ENCODE data around the gene YES1.

The YES1 gene

GRCh38 chr18:816869-817268 is 4.8 kb upstream of the YES1 start:
- H3K4me3 ChIP-seq (ENCODE audit: low read depth, low read length): no peak overlapping the region
- H2AFZ ChIP-seq: peak overlapping the region; percentile 23
- H3K9ac ChIP-seq: no peak overlapping the region
- H3K79me2 ChIP-seq: no peaks in the 10 kb centered on the region
- no peak overlapping the region for H3K27ac ChIP-seq
- no peaks in the 10 kb centered on the region for H3K27me3 ChIP-seq (ENCODE audit: control insufficient read depth, insufficient read depth, low read length)
- no peaks in the 10 kb centered on the region for H3K4me1 ChIP-seq
- H3K9me3 ChIP-seq (ENCODE audit: control insufficient read depth, low read length): no peaks in the 10 kb centered on the region
- no peaks in the 10 kb centered on the region for H3K36me3 ChIP-seq (ENCODE audit: control insufficient read depth, insufficient read depth, low read length)
- H3K4me2 ChIP-seq (ENCODE audit: low read length): no peak overlapping the region
- TF ChIP-seq CTCF (IDR thresholded peaks at IDR 0.05): no peak

GRCh38 chr18:816088-816653 is 4.1 kb upstream of the YES1 start:
- Histone ChIP-seq H3K27ac (no peak overlapping the region), H2AFZ (no peak overlapping the region), H3K9me3 (ENCODE audit: control insufficient read depth, low read length) (no peaks in the 10 kb centered on the region), H3K27me3 (ENCODE audit: control insufficient read depth, insufficient read depth, low read length) (no peaks in the 10 kb centered on the region), H3K9ac (no peak overlapping the region), H3K4me1 (no peaks in the 10 kb centered on the region), H3K4me2 (ENCODE audit: low read length) (no peak overlapping the region), H3K4me3 (ENCODE audit: low read depth, low read length) (no peak overlapping the region), H3K36me3 (ENCODE audit: control insufficient read depth, insufficient read depth, low read length) (no peaks in the 10 kb centered on the region), H3K79me2 (no peaks in the 10 kb centered on the region)
- no peak for TF ChIP-seq CTCF (IDR thresholded peaks at IDR 0.05)

GRCh38 chr18:815353-815752 is 3.3 kb upstream of the YES1 start:
- Histone ChIP-seq H3K4me1 (peaks cover 3% of the 10 kb centered on the region), H3K27ac (no peak overlapping the region), H2AFZ (no peak overlapping the region), H3K4me3 (ENCODE audit: low read depth, low read length) (no peak overlapping the region), H3K9me3 (ENCODE audit: control insufficient read depth, low read length) (no peaks in the 10 kb centered on the region), H3K36me3 (ENCODE audit: control insufficient read depth, insufficient read depth, low read length) (no peaks in the 10 kb centered on the region), H3K9ac (no peak overlapping the region), H3K27me3 (ENCODE audit: control insufficient read depth, insufficient read depth, low read length) (no peaks in the 10 kb centered on the region), H3K79me2 (peaks cover under 1% of the 10 kb centered on the region), H3K4me2 (ENCODE audit: low read length) (no peak overlapping the region)
- no peak for TF ChIP-seq CTCF (IDR thresholded peaks at IDR 0.05)

- Histone ChIP-seq H3K36me3 (ENCODE audit: control insufficient read depth, insufficient read depth, low read length) (no peaks in the 10 kb centered on the region), H3K4me2 (ENCODE audit: low read length) (no peak overlapping the region), H3K27me3 (ENCODE audit: control insufficient read depth, insufficient read depth, low read length) (no peaks in the 10 kb centered on the region), H3K4me1 (peaks cover 3% of the 10 kb centered on the region), H3K27ac (no peak overlapping the region), H2AFZ (no peak overlapping the region), H3K4me3 (ENCODE audit: low read depth, low read length) (no peak overlapping the region), H3K9me3 (ENCODE audit: control insufficient read depth, low read length) (no peaks in the 10 kb centered on the region), H3K9ac (no peak overlapping the region), H3K79me2 (peaks cover 7% of the 10 kb centered on the region)
- TF ChIP-seq CTCF (IDR thresholded peaks at IDR 0.05): peak; percentile 12
Observed at GRCh38 chr18:814300-815084, 2.5 kb upstream of the YES1 start.
